ENCODE measurements around the gene CTSO.

Gene CTSO

GRCh38 chr4:155953151-155954117 lies at the start of gene CTSO:
Gene CTSO (minus strand): TSS chr4:155953866. CDS start chr4:155953847, 19 bp downstream.
- H3K4me3 ChIP-seq (ENCODE audit: low read length): peak within 1 kb of the TSS; percentile 80
- DNase-seq (ENCODE audit: low read depth): peak; percentile 81
- TF ChIP-seq CTCF (conservative IDR thresholded peaks at IDR 0.05; ENCODE audit: low read length): peak; percentile 70

- no peak for DNase-seq (ENCODE audit: low read depth)
- no peak overlapping the region for H3K4me3 ChIP-seq (ENCODE audit: low read length)
- no peak for TF ChIP-seq CTCF (conservative IDR thresholded peaks at IDR 0.05; ENCODE audit: low read length)
These were observed 46.8 kb upstream of the CTSO start for GRCh38 chr4:156000491-156000890.

- DNase-seq (ENCODE audit: low read depth): no peak
- no peak overlapping the region for H3K4me3 ChIP-seq (ENCODE audit: low read length)
- TF ChIP-seq CTCF (conservative IDR thresholded peaks at IDR 0.05; ENCODE audit: low read length): peak; percentile 17; the same call in 1 of the 2 replicates
These were observed 46.1 kb upstream of the CTSO start for GRCh38 chr4:155999725-156000124.

GRCh38 chr4:155995069-155995468 lies 41.4 kb upstream of the CTSO start:
- no peak overlapping the region for H3K4me3 ChIP-seq (ENCODE audit: low read length)
- no peak for DNase-seq (ENCODE audit: low read depth)
- no peak for TF ChIP-seq CTCF (conservative IDR thresholded peaks at IDR 0.05; ENCODE audit: low read length)

GRCh38 chr4:155984106-155984797 lies 30.6 kb upstream of the CTSO start:
- TF ChIP-seq CTCF (conservative IDR thresholded peaks at IDR 0.05; ENCODE audit: low read length): no peak
- no peak overlapping the region for H3K4me3 ChIP-seq (ENCODE audit: low read length)
- DNase-seq (ENCODE audit: low read depth): no peak

GRCh38 chr4:155982736-155983385 lies 29.2 kb upstream of the CTSO start:
- no peak overlapping the region for H3K4me3 ChIP-seq (ENCODE audit: low read length)
- TF ChIP-seq CTCF (conservative IDR thresholded peaks at IDR 0.05; ENCODE audit: low read length): no peak
- DNase-seq (ENCODE audit: low read depth): no peak
